IPS-20b (cell line): Measurements from ENCODE around the gene RAB26.

Experiments
- H3K27ac ChIP-seq: one replicate; pipeline ENCODE4 v1.5.1; 2013; ENCODE audit warnings: low read length
- H3K27me3 ChIP-seq: 2 replicates; pipeline ENCODE4 v1.6.1; 2013; ENCODE audit warnings: mild to moderate bottlenecking, low read length, inconsistent platforms; ENCODE audit not compliant: insufficient read depth
- H3K36me3 ChIP-seq: 2 replicates; pipeline ENCODE4 v1.6.1; 2013; ENCODE audit warnings: low read depth, mild to moderate bottlenecking, inconsistent platforms, low read length, moderate library complexity; ENCODE audit not compliant: insufficient read depth
- H3K4me1 ChIP-seq: 2 replicates; pipeline ENCODE4 v1.6.1; 2013; ENCODE audit warnings: mild to moderate bottlenecking, control low read depth, inconsistent platforms, low read length, moderate library complexity; ENCODE audit not compliant: insufficient read depth
- H3K4me3 ChIP-seq: 2 replicates; pipeline ENCODE4 v1.5.1; 2013; ENCODE audit warnings: mild to moderate bottlenecking, low read length, inconsistent platforms
- H3K9ac ChIP-seq: 2 replicates; pipeline ENCODE4 v1.6.1; 2013; ENCODE audit warnings: low read depth, mild to moderate bottlenecking, inconsistent platforms, low read length, moderate library complexity
- H3K9me3 ChIP-seq: 2 replicates; pipeline ENCODE4 v1.6.1; 2013; ENCODE audit warnings: mild to moderate bottlenecking, low read depth, low read length, inconsistent platforms; ENCODE audit not compliant: insufficient read depth

RAB26 gene

GRCh38 chr16:2179576-2179975 lies 31.2 kb downstream of the RAB26 start:
- H3K9me3 ChIP-seq: no peaks in the 10 kb centered on the region
- H3K9ac ChIP-seq: no peak overlapping the region
- H3K36me3 ChIP-seq: peaks cover 18% of the 10 kb centered on the region
- no peaks in the 10 kb centered on the region for H3K27me3 ChIP-seq
- H3K4me1 ChIP-seq: no peaks in the 10 kb centered on the region
- H3K27ac ChIP-seq: no peak overlapping the region
- no peak overlapping the region for H3K4me3 ChIP-seq

- Histone ChIP-seq H3K4me1 (no peaks in the 10 kb centered on the region), H3K27ac (no peak overlapping the region), H3K36me3 (peaks cover 9% of the 10 kb centered on the region), H3K9ac (no peak overlapping the region), H3K27me3 (no peaks in the 10 kb centered on the region), H3K9me3 (no peaks in the 10 kb centered on the region), H3K4me3 (no peak overlapping the region)
These were observed 32.0 kb downstream of the RAB26 start for GRCh38 chr16:2180461-2180860.

- no peaks in the 10 kb centered on the region for H3K27me3 ChIP-seq
- no peak overlapping the region for H3K27ac ChIP-seq
- H3K9ac ChIP-seq: no peak overlapping the region
- H3K4me3 ChIP-seq: no peak overlapping the region
- H3K4me1 ChIP-seq: no peaks in the 10 kb centered on the region
- H3K36me3 ChIP-seq: peaks cover 1% of the 10 kb centered on the region; the same call in 1 of the 2 replicates
- no peaks in the 10 kb centered on the region for H3K9me3 ChIP-seq
These were observed 32.8 kb downstream of the RAB26 start for GRCh38 chr16:2180962-2181923.

GRCh38 chr16:2181952-2182351 lies 33.5 kb downstream of the RAB26 start:
- Histone ChIP-seq H3K9ac (no peak overlapping the region), H3K27me3 (no peaks in the 10 kb centered on the region), H3K4me1 (no peaks in the 10 kb centered on the region), H3K9me3 (no peaks in the 10 kb centered on the region), H3K4me3 (no peak overlapping the region), H3K27ac (no peak overlapping the region), H3K36me3 (no peaks in the 10 kb centered on the region)

GRCh38 chr16:2183671-2184070 lies 35.2 kb downstream of the RAB26 start:
- H3K9me3 ChIP-seq: no peaks in the 10 kb centered on the region
- H3K27me3 ChIP-seq: no peaks in the 10 kb centered on the region
- no peak overlapping the region for H3K4me3 ChIP-seq
- no peak overlapping the region for H3K27ac ChIP-seq
- H3K36me3 ChIP-seq: no peaks in the 10 kb centered on the region
- no peak overlapping the region for H3K9ac ChIP-seq
- no peaks in the 10 kb centered on the region for H3K4me1 ChIP-seq

- no peaks in the 10 kb centered on the region for H3K27me3 ChIP-seq
- H3K27ac ChIP-seq: no peak overlapping the region
- H3K36me3 ChIP-seq: no peaks in the 10 kb centered on the region
- no peaks in the 10 kb centered on the region for H3K4me1 ChIP-seq
- no peaks in the 10 kb centered on the region for H3K9me3 ChIP-seq
- H3K4me3 ChIP-seq: no peak overlapping the region
- H3K9ac ChIP-seq: no peak overlapping the region
These were observed 35.9 kb downstream of the RAB26 start for GRCh38 chr16:2184346-2184745.

- Histone ChIP-seq H3K4me1 (no peaks in the 10 kb centered on the region), H3K9ac (no peak overlapping the region), H3K36me3 (no peaks in the 10 kb centered on the region), H3K27ac (no peak overlapping the region), H3K9me3 (no peaks in the 10 kb centered on the region), H3K27me3 (no peaks in the 10 kb centered on the region), H3K4me3 (no peak overlapping the region)
These were observed 36.5 kb downstream of the RAB26 start for GRCh38 chr16:2184962-2185361.

- Histone ChIP-seq H3K4me3 (no peak overlapping the region), H3K9ac (no peak overlapping the region), H3K27me3 (no peaks in the 10 kb centered on the region), H3K4me1 (no peaks in the 10 kb centered on the region), H3K27ac (no peak overlapping the region), H3K36me3 (no peaks in the 10 kb centered on the region), H3K9me3 (no peaks in the 10 kb centered on the region)
These were observed 37.6 kb downstream of the RAB26 start for GRCh38 chr16:2186064-2186463.

- Histone ChIP-seq H3K4me3 (no peak overlapping the region), H3K27me3 (no peaks in the 10 kb centered on the region), H3K9me3 (no peaks in the 10 kb centered on the region), H3K27ac (no peak overlapping the region), H3K36me3 (no peaks in the 10 kb centered on the region), H3K9ac (no peak overlapping the region), H3K4me1 (no peaks in the 10 kb centered on the region)
These were observed 38.1 kb downstream of the RAB26 start for GRCh38 chr16:2186505-2186904.

GRCh38 chr16:2187212-2187611 lies 38.8 kb downstream of the RAB26 start:
- no peaks in the 10 kb centered on the region for H3K36me3 ChIP-seq
- H3K27me3 ChIP-seq: no peaks in the 10 kb centered on the region
- no peak overlapping the region for H3K27ac ChIP-seq
- H3K9ac ChIP-seq: no peak overlapping the region
- no peaks in the 10 kb centered on the region for H3K9me3 ChIP-seq
- no peak overlapping the region for H3K4me3 ChIP-seq
- no peaks in the 10 kb centered on the region for H3K4me1 ChIP-seq

GRCh38 chr16:2188395-2188794 lies 40.0 kb downstream of the RAB26 start:
- H3K9ac ChIP-seq: no peak overlapping the region
- H3K27ac ChIP-seq: no peak overlapping the region
- H3K4me1 ChIP-seq: no peaks in the 10 kb centered on the region
- no peaks in the 10 kb centered on the region for H3K36me3 ChIP-seq
- H3K9me3 ChIP-seq: no peaks in the 10 kb centered on the region
- no peak overlapping the region for H3K4me3 ChIP-seq
- no peaks in the 10 kb centered on the region for H3K27me3 ChIP-seq

GRCh38 chr16:2189252-2189893 lies 40.9 kb downstream of the RAB26 start:
- Histone ChIP-seq H3K4me3 (no peak overlapping the region), H3K9me3 (no peaks in the 10 kb centered on the region), H3K4me1 (no peaks in the 10 kb centered on the region), H3K36me3 (no peaks in the 10 kb centered on the region), H3K27ac (no peak overlapping the region), H3K9ac (no peak overlapping the region), H3K27me3 (no peaks in the 10 kb centered on the region)
